ENCODE results near the gene GALNS.

Gene GALNS

DNA sequence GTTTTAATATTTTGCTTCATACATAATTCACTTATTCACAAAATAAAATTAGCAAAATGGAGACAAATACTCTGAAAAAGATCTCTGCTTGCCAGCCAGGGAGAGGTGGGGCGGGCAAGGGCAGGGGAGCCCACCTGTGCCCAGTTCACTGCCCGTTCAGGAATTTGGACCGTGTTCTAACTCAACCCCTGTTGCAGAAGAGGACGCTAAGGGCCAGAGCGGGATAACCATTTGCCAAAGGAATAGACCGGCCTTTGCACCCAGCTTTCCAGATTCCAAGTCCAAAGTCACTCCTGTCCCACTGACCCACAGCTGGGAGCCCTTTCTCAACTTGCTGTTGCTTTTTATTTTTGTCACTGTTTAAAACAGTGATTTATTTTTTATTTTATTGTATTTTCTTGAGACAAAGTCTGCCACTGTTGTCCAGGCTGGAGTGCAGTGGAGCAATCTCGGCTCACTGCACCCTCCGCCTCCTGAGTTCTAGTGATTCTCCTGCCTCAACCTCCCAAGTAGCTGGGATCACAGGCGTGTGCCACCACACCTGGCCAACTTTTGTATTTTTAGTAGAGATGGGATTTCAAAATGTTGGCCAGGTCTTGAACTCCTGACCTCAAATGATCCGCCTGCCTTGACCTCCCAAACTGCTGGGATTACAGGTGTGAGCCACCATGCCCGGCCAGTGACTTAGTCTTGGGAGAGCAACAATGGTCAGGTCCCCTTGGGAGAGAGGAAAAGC lies 69.0 kb downstream of the GALNS start:
- no peak overlapping the region for H3K9ac ChIP-seq (ENCODE audit: low read depth, low read length, poor library complexity, severe bottlenecking)
- H3K4me3 ChIP-seq (ENCODE audit: low read length, poor library complexity, severe bottlenecking) = no peak overlapping the region
- H3K79me2 ChIP-seq (ENCODE audit: insufficient read depth, low read length) = peaks cover 44% of the 10 kb centered on the region
- H3K27me3 ChIP-seq (ENCODE audit: insufficient read depth, low read length, poor library complexity, severe bottlenecking) = no peaks in the 10 kb centered on the region
- no peak overlapping the region for H2AFZ ChIP-seq (ENCODE audit: low read length)
- no peaks in the 10 kb centered on the region for H3K9me2 ChIP-seq (replicated peaks; ENCODE audit: low read depth, low read length)
- H3K4me1 ChIP-seq (ENCODE audit: insufficient read depth, low read length, poor library complexity, severe bottlenecking) = peaks cover 24% of the 10 kb centered on the region
- H3K9me3 ChIP-seq (ENCODE audit: insufficient read depth, low read depth, low read length) = no peaks in the 10 kb centered on the region
- H3K36me3 ChIP-seq (ENCODE audit: insufficient read depth, low read length) = no peaks in the 10 kb centered on the region
- peaks cover 9% of the 10 kb centered on the region for H4K20me1 ChIP-seq (ENCODE audit: insufficient read depth, low read length, poor library complexity, severe bottlenecking)
- no peak for TF ChIP-seq EZH2phosphoT487 (IDR thresholded peaks at IDR 0.05; ENCODE audit: borderline replicate concordance)
- TF ChIP-seq, protein P1, sequence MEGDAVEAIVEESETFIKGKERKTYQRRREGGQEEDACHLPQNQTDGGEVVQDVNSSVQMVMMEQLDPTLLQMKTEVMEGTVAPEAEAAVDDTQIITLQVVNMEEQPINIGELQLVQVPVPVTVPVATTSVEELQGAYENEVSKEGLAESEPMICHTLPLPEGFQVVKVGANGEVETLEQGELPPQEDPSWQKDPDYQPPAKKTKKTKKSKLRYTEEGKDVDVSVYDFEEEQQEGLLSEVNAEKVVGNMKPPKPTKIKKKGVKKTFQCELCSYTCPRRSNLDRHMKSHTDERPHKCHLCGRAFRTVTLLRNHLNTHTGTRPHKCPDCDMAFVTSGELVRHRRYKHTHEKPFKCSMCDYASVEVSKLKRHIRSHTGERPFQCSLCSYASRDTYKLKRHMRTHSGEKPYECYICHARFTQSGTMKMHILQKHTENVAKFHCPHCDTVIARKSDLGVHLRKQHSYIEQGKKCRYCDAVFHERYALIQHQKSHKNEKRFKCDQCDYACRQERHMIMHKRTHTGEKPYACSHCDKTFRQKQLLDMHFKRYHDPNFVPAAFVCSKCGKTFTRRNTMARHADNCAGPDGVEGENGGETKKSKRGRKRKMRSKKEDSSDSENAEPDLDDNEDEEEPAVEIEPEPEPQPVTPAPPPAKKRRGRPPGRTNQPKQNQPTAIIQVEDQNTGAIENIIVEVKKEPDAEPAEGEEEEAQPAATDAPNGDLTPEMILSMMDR (conservative IDR thresholded peaks at IDR 0.05; ENCODE audit: low read length) = no peak
- no peak overlapping the region for H3K4me2 ChIP-seq (ENCODE audit: low read depth, low read length, poor library complexity, severe bottlenecking)
- H3F3A ChIP-seq (ENCODE audit: low read depth) = 0 out of 2 replicates have a peak, but pooled peaks cover 3% of the 10 kb centered on the region

DNA sequence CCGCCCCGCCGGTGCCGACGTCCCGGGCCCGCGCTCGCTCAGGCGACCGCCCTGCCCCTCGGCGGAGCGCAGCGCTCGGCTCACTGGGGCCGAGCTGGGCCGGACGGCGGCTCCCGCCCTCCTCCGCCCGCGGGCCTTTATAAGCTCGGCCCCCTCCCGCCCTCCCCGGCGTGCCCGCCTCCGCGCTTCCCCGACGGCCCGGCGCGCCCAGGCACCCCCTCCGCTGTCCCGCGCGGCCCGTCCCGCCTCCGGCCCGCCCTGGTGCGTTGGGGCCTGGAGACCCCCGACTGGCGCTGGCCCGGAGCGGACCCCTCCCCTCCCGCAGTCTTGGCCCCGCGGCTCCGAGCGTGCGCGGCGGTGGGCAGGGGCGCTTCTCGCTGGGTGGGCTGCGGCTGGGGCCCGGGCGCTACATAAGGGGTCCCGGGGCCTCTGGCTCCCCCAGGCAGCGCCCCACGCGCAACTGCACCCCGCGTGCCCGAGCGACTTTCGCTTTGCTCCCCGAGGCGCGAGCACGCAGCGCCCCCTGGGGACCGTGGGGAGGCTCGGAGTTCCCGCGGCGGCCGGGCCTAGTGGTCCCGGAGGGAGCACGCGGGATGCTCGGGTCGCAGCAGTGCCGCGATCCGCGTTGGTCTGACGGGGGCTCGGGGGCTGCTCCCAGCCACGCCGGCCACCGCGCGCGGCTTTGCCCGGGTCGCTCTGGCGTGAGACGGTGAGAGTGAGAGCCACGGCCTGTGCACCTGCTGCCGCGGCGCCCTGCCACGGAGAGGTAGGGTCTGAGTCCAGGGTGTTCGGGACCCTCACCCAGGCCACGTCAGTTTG lies 71.4 kb downstream of the GALNS start, which contains the start of gene PIEZO1:
PIEZO1 (minus strand) TSS at position 115 of the 819 bp plus-strand sequence. CDS start 256 bp downstream, outside the sequence.
- H3K9ac ChIP-seq (ENCODE audit: low read depth, low read length, poor library complexity, severe bottlenecking) = peak within 1 kb of the TSS; percentile 91
- H3K4me2 ChIP-seq (ENCODE audit: low read depth, low read length, poor library complexity, severe bottlenecking) = peak within 1 kb of the TSS; percentile 83
- 0 out of 2 replicates have a peak, but pooled peaks cover 1% of the 10 kb centered on the region for H3F3A ChIP-seq (ENCODE audit: low read depth)
- no peaks in the 10 kb centered on the region for H3K9me2 ChIP-seq (replicated peaks; ENCODE audit: low read depth, low read length)
- no peak within 1 kb of the TSS for H2AFZ ChIP-seq (ENCODE audit: low read length)
- H3K79me2 ChIP-seq (ENCODE audit: insufficient read depth, low read length) = peaks cover 54% of the 10 kb centered on the region
- H3K9me3 ChIP-seq (ENCODE audit: insufficient read depth, low read depth, low read length) = no peaks in the 10 kb centered on the region
- H3K4me3 ChIP-seq (ENCODE audit: low read length, poor library complexity, severe bottlenecking) = peak within 1 kb of the TSS; percentile 79
- peaks cover 27% of the 10 kb centered on the region for H3K4me1 ChIP-seq (ENCODE audit: insufficient read depth, low read length, poor library complexity, severe bottlenecking)
- no peaks in the 10 kb centered on the region for H3K27me3 ChIP-seq (ENCODE audit: insufficient read depth, low read length, poor library complexity, severe bottlenecking)
- TF ChIP-seq, protein P1 (conservative IDR thresholded peaks at IDR 0.05; ENCODE audit: low read length) = peak; percentile 54
- TF ChIP-seq EZH2phosphoT487 (IDR thresholded peaks at IDR 0.05; ENCODE audit: borderline replicate concordance) = no peak
- H3K36me3 ChIP-seq (ENCODE audit: insufficient read depth, low read length) = no peaks in the 10 kb centered on the region
- peaks cover 28% of the 10 kb centered on the region for H4K20me1 ChIP-seq (ENCODE audit: insufficient read depth, low read length, poor library complexity, severe bottlenecking)

DNA sequence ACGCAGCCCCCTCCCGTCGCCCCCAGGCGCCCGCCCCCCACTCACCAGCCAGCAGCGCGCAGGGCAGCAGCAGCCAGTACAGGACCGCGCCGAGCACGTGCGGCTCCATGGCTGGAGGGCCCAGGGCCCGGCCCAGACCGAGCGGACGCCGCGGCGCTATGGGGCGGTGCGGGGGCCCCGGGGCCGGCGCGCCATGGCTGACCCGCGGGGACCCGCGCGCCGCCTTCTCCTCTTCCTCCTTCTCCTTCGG lies 72.0 kb downstream of the GALNS start:
- H2AFZ ChIP-seq (ENCODE audit: low read length) = no peak overlapping the region
- TF ChIP-seq, protein P1 (conservative IDR thresholded peaks at IDR 0.05; ENCODE audit: low read length) = no peak
- TF ChIP-seq EZH2phosphoT487 (IDR thresholded peaks at IDR 0.05; ENCODE audit: borderline replicate concordance) = no peak
- peaks cover 27% of the 10 kb centered on the region for H3K4me1 ChIP-seq (ENCODE audit: insufficient read depth, low read length, poor library complexity, severe bottlenecking)
- no peaks in the 10 kb centered on the region for H3K36me3 ChIP-seq (ENCODE audit: insufficient read depth, low read length)
- peak overlapping the region; percentile 91 for H3K9ac ChIP-seq (ENCODE audit: low read depth, low read length, poor library complexity, severe bottlenecking)
- H4K20me1 ChIP-seq (ENCODE audit: insufficient read depth, low read length, poor library complexity, severe bottlenecking) = peaks cover 31% of the 10 kb centered on the region
- peak overlapping the region; percentile 79 for H3K4me3 ChIP-seq (ENCODE audit: low read length, poor library complexity, severe bottlenecking)
- no peaks in the 10 kb centered on the region for H3K9me2 ChIP-seq (replicated peaks; ENCODE audit: low read depth, low read length)
- H3K4me2 ChIP-seq (ENCODE audit: low read depth, low read length, poor library complexity, severe bottlenecking) = peak overlapping the region; percentile 79
- H3K9me3 ChIP-seq (ENCODE audit: insufficient read depth, low read depth, low read length) = no peaks in the 10 kb centered on the region
- H3F3A ChIP-seq (ENCODE audit: low read depth) = no peaks in the 10 kb centered on the region
- H3K79me2 ChIP-seq (ENCODE audit: insufficient read depth, low read length) = peaks cover 59% of the 10 kb centered on the region
- no peaks in the 10 kb centered on the region for H3K27me3 ChIP-seq (ENCODE audit: insufficient read depth, low read length, poor library complexity, severe bottlenecking)

Data from Loucy (cell line).